Parathyroid adenoma (tissue), 2 donors: Measurements from ENCODE around the gene NDST1.

ENCODE experiments used
- H2AFZ ChIP-seq: fragments of 300-600 bp; sonication (generic); one replicate; pipeline ENCODE4 v1.7.0; 2017; ENCODE audit warnings: antibody characterized with exemption, mild to moderate bottlenecking
- H3K27ac ChIP-seq: fragments of 300-600 bp; sonication (generic); one replicate; pipeline ENCODE4 v1.7.0; 2017
- H3K27me3 ChIP-seq: fragments of 300-600 bp; sonication (generic); one replicate; pipeline ENCODE4 v1.7.0; 2017; ENCODE audit warnings: low read length; ENCODE audit not compliant: control insufficient read depth, insufficient read depth
- H3K36me3 ChIP-seq: fragments of 300-600 bp; sonication (generic); one replicate; pipeline ENCODE4 v1.7.0; 2017; ENCODE audit warnings: low read length; ENCODE audit not compliant: control insufficient read depth, insufficient read depth
- H3K4me1 ChIP-seq: fragments of 300-600 bp; sonication (generic); one replicate; pipeline ENCODE4 v1.7.0; 2017; ENCODE audit warnings: control low read depth
- H3K4me2 ChIP-seq: fragments of 300-600 bp; sonication (generic); one replicate; pipeline ENCODE4 v1.7.0; 2017; ENCODE audit warnings: low read length
- H3K4me3 ChIP-seq: fragments of 300-600 bp; sonication (generic); one replicate; pipeline ENCODE4 v1.7.0; 2017; ENCODE audit warnings: low read depth, low read length
- H3K79me2 ChIP-seq: fragments of 300-600 bp; sonication (generic); one replicate; pipeline ENCODE4 v1.7.0; 2017; ENCODE audit warnings: control low read depth
- H3K9ac ChIP-seq: fragments of 300-600 bp; sonication (generic); one replicate; pipeline ENCODE4 v1.7.0; 2017; ENCODE audit warnings: mild to moderate bottlenecking
- H3K9me3 ChIP-seq: fragments of 300-600 bp; sonication (generic); one replicate; pipeline ENCODE4 v1.7.0; 2017; ENCODE audit warnings: low read length; ENCODE audit not compliant: control insufficient read depth
- CTCF ChIP-seq: fragments of 300-600 bp; sonication (generic); IDR thresholded peaks from one replicate; pipeline ENCODE4 v1.7.0; 2017; ENCODE audit warnings: antibody characterized with exemption, mild to moderate bottlenecking
- donor health status: primary hyperparathyroidism.

The NDST1 gene

GRCh38 chr5:150464554-150465012 lies 43.3 kb upstream of the NDST1 start:
- Histone ChIP-seq H3K27me3 (no peaks in the 10 kb centered on the region), H3K79me2 (no peaks in the 10 kb centered on the region), H3K4me1 (no peaks in the 10 kb centered on the region), H3K9me3 (no peaks in the 10 kb centered on the region), H3K9ac (no peak overlapping the region), H2AFZ (no peak overlapping the region), H3K4me3 (no peak overlapping the region), H3K4me2 (no peak overlapping the region), H3K36me3 (no peaks in the 10 kb centered on the region), H3K27ac (peak overlapping the region; percentile 60)
- no peak for TF ChIP-seq CTCF

- Histone ChIP-seq H3K36me3 (no peaks in the 10 kb centered on the region), H3K4me2 (no peak overlapping the region), H3K4me3 (no peak overlapping the region), H3K79me2 (no peaks in the 10 kb centered on the region), H3K27ac (peak overlapping the region; percentile 45), H3K27me3 (no peaks in the 10 kb centered on the region), H2AFZ (no peak overlapping the region), H3K9me3 (no peaks in the 10 kb centered on the region), H3K9ac (no peak overlapping the region), H3K4me1 (no peaks in the 10 kb centered on the region)
- TF ChIP-seq CTCF = no peak
Measured at GRCh38 chr5:150465927-150466326, 42.0 kb upstream of the NDST1 start.

GRCh38 chr5:150468206-150468605 lies 39.7 kb upstream of the NDST1 start:
- Histone ChIP-seq H3K27me3 (no peaks in the 10 kb centered on the region), H3K9me3 (no peaks in the 10 kb centered on the region), H3K4me3 (no peak overlapping the region), H3K4me1 (no peaks in the 10 kb centered on the region), H3K79me2 (no peaks in the 10 kb centered on the region), H2AFZ (no peak overlapping the region), H3K27ac (no peak overlapping the region), H3K9ac (no peak overlapping the region), H3K36me3 (no peaks in the 10 kb centered on the region), H3K4me2 (no peak overlapping the region)
- no peak for TF ChIP-seq CTCF

- Histone ChIP-seq H3K79me2 (no peaks in the 10 kb centered on the region), H2AFZ (no peak overlapping the region), H3K36me3 (no peaks in the 10 kb centered on the region), H3K27me3 (no peaks in the 10 kb centered on the region), H3K4me3 (no peak overlapping the region), H3K4me2 (no peak overlapping the region), H3K9ac (no peak overlapping the region), H3K27ac (no peak overlapping the region), H3K4me1 (no peaks in the 10 kb centered on the region), H3K9me3 (no peaks in the 10 kb centered on the region)
- TF ChIP-seq CTCF = no peak
Measured at GRCh38 chr5:150469718-150470469, 38.0 kb upstream of the NDST1 start.
